ENCODE measurements around the gene ARID3A.

Gene ARID3A

DNA sequence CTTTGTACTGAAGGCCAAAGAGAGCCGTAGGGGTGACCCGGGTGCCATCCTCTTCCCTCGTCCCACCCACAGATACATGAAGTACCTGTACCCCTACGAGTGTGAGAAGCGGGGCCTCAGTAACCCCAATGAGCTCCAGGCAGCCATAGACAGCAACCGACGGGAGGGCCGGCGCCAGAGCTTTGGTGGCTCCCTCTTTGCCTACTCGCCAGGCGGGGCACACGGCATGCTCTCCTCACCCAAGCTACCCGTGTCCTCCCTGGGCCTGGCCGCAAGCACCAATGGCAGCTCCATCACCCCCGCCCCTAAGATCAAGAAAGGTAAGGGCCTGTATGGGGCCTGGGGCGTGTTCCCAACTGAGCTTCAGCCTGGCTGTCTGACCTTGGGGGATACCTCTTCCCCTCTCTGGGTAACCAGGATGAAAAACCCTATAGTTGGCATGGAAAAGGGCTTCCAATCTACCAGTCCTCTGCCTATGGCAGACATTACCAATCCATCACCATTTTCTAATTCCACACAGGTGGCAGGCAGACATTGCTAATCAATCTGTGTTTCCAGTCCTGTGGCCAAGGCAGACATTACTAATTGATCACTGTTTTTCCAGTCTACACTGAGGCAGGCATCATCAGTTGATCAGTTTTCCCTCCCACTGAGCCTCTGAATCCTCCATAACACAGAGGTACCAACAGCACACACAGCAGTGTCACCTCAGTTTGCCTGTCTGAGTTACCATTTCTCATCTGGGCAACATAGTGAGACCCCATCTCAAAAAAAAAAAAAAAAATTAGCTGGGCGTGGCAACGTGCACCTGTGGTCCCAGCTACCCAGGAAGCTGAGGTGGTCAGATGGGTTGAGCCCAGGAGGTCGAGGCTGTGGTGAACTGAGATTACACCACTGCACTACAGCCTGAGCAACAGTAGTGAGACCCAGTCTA, 39.2 kb downstream of the ARID3A start:
- no peak for DNase-seq

DNA sequence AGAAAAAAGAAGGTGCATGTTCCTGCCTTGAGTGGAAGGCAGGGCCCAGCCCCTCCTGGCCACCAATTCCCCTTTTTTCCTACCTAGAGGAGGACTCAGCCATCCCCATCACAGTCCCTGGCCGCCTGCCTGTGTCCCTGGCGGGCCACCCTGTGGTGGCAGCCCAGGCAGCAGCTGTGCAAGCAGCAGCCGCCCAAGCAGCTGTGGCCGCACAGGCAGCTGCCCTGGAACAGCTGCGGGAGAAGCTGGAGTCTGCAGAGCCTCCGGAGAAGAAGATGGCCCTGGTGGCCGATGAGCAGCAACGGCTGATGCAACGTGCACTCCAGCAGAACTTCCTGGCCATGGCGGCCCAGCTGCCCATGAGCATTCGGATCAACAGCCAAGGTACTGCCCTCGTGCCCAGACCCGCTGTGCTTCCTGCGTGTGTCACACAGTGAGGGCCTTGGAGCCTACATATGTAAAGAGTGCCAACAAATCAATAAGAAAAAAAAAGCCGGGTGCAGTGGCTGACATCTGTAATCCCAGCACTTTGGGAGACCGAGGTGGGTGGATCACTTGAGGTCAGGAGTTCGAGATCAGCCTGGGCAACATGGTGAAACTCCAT, 40.8 kb downstream of the ARID3A start:
- no peak for DNase-seq

DNA sequence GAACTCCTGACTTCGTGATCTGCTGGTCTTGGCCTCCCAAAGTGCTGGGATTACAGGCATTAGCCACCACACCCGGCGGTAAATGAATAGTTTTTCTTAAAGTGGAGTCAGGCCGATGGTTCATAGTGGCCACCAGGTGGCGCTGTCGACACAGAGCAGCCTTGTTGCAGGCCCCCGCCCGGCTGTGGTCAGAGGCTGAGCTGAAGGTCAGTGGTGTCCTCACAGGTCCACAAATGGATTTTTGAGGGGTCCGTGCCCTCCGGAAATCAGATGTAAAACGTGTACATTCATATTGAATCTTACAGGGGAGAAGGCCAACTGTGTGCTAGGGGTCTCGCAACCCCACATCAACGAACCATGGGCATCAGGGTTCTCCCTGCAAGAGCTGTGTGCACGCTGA, 44.9 kb downstream of the ARID3A start:
- no peak for DNase-seq

GRCh38 chr19:971795-972194, 46.0 kb downstream of the ARID3A start:
- no peak for DNase-seq

- DNase-seq: no peak
Observed at GRCh38 chr19:972281-972680, 46.4 kb downstream of the ARID3A start.

- no peak for DNase-seq
Observed at GRCh38 chr19:973726-974563, 48.1 kb downstream of the ARID3A start.

DNA sequence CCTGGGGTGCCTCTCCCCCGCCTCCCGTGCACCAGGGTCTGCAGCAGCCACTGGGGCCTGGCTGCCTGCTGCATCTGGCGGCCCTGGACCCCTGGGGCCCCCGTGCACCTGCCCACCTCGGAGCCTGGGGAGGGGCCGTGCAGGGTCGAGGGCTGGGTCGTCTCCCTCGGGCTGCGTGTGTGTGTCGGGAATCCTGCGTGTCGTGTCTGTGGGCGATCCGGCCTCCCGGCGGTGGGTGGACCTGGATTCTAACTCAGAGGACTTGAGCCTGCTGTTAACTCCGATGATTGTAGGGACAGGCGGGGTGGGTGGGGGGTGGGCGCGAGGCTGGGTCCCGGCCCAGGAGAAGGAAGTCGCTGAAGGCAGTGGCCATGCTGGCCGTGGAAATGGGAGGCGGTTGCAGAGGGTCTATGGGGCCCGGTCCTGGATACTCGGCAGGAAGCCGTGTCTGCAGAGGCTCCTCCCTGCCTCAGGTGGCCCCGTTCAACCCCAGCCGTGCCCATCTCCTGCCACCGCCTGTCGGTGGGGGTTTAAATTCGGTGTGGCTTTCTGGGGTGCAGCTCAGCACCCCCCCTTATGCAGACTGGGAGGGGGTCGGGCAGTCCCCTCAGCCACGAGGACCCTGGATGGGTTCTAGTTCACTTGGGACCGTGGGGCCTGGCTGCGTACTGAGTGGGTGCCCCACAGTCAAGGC, 48.9 kb downstream of the ARID3A start:
- no peak for DNase-seq

GRCh38 chr19:976476-976875, 50.6 kb downstream of the ARID3A start:
- DNase-seq: no peak

DNA sequence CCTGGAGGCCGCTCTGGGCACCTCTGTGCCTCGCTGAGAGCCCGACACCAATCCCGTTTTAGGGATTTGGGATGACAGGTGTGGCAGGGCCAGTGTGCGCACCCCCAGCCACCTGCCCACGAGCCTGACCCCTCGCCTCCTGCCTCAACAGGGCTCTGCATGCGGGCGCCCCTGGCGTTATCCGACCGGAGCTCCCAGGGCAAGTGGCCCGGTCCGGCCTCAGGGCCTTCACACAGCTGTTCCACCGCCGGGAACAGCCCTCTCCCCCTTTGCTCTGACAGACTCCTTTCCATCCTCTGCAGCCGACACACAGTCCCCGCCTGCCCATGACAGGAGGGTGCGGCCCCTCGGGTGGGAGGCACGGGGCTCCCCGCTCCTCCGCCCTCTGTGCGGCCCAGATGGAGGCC, 51.2 kb downstream of the ARID3A start:
- no peak for DNase-seq

DNA sequence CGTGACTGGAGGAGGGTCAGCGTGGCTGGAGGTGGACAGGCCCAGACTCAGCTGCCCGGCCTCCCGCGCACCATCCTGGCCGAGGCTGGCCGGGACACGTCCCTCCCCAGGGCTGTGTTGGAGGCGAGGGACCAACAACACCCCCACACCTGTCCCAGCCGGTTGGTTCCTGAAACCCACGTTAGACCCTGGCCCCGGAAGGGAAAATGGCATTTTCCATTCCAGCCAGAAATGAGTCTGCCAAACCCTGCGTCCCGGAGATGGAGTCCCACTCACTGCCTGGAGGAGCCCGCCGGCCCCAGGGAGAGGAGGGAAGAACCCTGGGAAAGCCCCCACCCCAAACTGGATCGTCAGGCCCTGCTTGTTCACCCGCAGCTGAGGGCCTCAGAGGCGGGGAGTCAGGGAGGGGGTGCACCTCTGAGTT, 53.5 kb downstream of the ARID3A start:
- DNase-seq: no peak

GRCh38 chr19:980133-980998, 54.5 kb downstream of the ARID3A start:
- no peak for DNase-seq

GRCh38 chr19:982567-983170, 56.8 kb downstream of the ARID3A start:
- DNase-seq: no peak

GRCh38 chr19:984165-984967, 58.5 kb downstream of the ARID3A start, which contains the start of gene WDR18:
TSS of gene WDR18 (plus strand) at chr19:984345. CDS start at chr19:984354, 9 bp downstream.
- peak; percentile 82 for DNase-seq

- DNase-seq: no peak
Observed at GRCh38 chr19:986083-986482, 60.2 kb downstream of the ARID3A start.

GRCh38 chr19:988081-988480, 62.2 kb downstream of the ARID3A start:
- no peak for DNase-seq

GRCh38 chr19:988510-988909, 62.7 kb downstream of the ARID3A start:
- no peak for DNase-seq

- no peak for DNase-seq
Observed at GRCh38 chr19:989381-990081, 63.7 kb downstream of the ARID3A start.

DNA sequence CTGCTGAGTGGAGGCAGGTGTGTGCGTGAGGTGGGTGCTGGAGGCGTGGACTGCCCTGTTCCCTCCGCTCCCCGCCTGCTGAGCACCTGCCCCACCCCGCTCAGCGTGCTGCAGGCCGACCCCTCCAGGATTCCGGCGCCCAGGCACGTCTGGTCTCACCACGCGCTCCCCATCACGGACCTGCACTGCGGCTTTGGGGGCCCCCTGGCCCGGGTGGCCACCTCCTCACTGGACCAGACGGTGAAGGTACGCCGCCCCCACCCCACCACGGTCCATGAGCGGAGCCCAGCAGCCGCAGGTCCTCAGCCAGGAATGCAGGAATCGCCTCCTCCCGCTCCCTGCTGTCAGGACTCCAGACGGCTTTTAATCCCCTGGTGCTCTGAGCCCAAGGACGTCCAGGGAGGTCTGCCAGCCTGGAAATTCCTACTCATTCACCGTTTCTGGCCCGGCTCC, 64.3 kb downstream of the ARID3A start:
- DNase-seq: no peak

DNA sequence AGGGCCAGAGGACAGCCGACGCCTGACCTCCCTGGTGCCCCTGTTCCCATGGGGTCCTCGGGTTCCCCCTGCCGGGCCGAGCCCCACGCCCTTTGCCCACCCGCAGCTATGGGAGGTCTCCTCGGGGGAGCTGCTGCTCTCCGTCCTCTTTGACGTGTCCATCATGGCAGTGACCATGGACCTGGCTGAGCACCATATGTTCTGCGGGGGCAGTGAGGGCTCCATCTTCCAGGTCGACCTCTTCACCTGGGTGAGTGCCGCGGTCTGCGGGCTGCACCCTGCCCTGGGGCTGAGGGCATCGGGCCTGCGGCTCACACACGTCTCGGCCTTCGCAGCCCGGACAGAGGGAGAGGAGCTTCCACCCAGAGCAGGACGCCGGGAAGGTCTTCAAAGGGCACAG, 64.9 kb downstream of the ARID3A start:
- DNase-seq: no peak

Measured in NCI-H2107 (cell line).